HepG2 (cell line): ENCODE data around the gene CCDC158. TPM values are rescaled to one million over a fixed set of nuclear protein-coding genes. Genes with fewer than 3 reads are reported as not detected.

Experiments used
- ATAC-seq: fragments of 200-7000 bp; cut with Tn5 transposase; 3 replicates; pipeline ENCODE4 v1.9.1; 2020; ENCODE audit warnings: mild to moderate bottlenecking, moderate library complexity
- BruUV-seq: library from RNA; stranded (reverse); fragments of 400-500 nt; replicated peaks from 2 replicates; lab custom pipeline; 2021; lab: Mats Ljungman, UMichigan
- CTCF ChIA-PET: fragments of 300-600 bp; formaldehyde crosslinking; extraction: SDS; loops from one replicate; lab custom pipeline; 2021; ENCODE audit warnings: low total read pairs, inconsistent platforms, low intra/inter-chr PET ratio; lab: Yijun Ruan, JAX
- POLR2A ChIA-PET: fragments of 350-600 bp; sonication (Branson Sonifier 250); formaldehyde crosslinking; loops from one replicate; lab custom pipeline; 2020; ENCODE audit warnings: antibody characterized with exemption, inconsistent platforms; lab: Yijun Ruan, JAX
- DNase-seq: peaks from one replicate; pipeline ENCODE4 v3.0.0-alpha.2; 2015; ENCODE audit warnings: low spot score
- FAIRE-seq: peaks from 3 replicates; lab custom pipeline; 2011; peaks lifted over from hg19 to GRCh38; lab: Jason Lieb, UNC
- H2AFZ ChIP-seq: one replicate; pipeline ENCODE4 v1.6.1; 2011; ENCODE audit warnings: low read length, inconsistent platforms
- H3K27ac ChIP-seq: fragments of 300-600 bp; 3 replicates; pipeline ENCODE4 v1.8.0; 2011; ENCODE audit warnings: mixed run types, mild to moderate bottlenecking, mixed read lengths, low read length, inconsistent platforms; ENCODE audit not compliant: insufficient read depth; ENCODE audit errors: extremely low read length
- H3K27me3 ChIP-seq, 2 experiments: fragments of 200-600 bp in 1 of 2; 2 replicates in 1 of 2; 3 replicates in 1 of 2; pipeline versions ENCODE4 v1.6.0 to v1.8.0; 2011; ENCODE audit warnings: low read length in 2 of 2, mild to moderate bottlenecking in 2 of 2, moderate library complexity in 2 of 2, inconsistent platforms in 1 of 2; ENCODE audit not compliant: insufficient read depth in 2 of 2, control insufficient read depth in 1 of 2
- H3K36me3 ChIP-seq, 2 experiments: fragments of 200-600 bp in 1 of 2; replicated peaks in 1 of 2; 2 replicates in 1 of 2; 3 replicates in 1 of 2; pipeline versions ENCODE4 v1.5.1 to v1.8.0; 2011; ENCODE audit warnings: low read length in 2 of 2, inconsistent platforms in 1 of 2; ENCODE audit not compliant: insufficient read depth in 2 of 2, control insufficient read depth in 1 of 2
- H3K4me1 ChIP-seq: 2 replicates; pipeline ENCODE4 v1.5.1; 2012; ENCODE audit warnings: low read length, inconsistent platforms; ENCODE audit not compliant: insufficient read depth
- H3K4me2 ChIP-seq: 2 replicates; pipeline ENCODE4 v1.6.0; 2011; ENCODE audit warnings: low read depth, low read length, inconsistent platforms
- H3K4me3 ChIP-seq, 3 experiments: fragments of 200-600 bp in 1 of 3; sonication (generic), shearing (Covaris generic) in 1 of 3; replicated peaks in 1 of 3; 2 replicates each; pipeline ENCODE4 v1.5.1; 2011 to 2016; ENCODE audit warnings: low read length in 3 of 3, inconsistent platforms in 2 of 3, low read depth in 2 of 3, mild to moderate bottlenecking in 2 of 3, control low read depth in 1 of 3, mixed read lengths in 1 of 3; ENCODE audit not compliant: insufficient read depth in 1 of 3
- H3K79me2 ChIP-seq: one replicate; pipeline ENCODE4 v1.6.1; 2011; ENCODE audit warnings: low read length, inconsistent platforms; ENCODE audit not compliant: insufficient read depth
- H3K9ac ChIP-seq: 2 replicates; pipeline ENCODE4 v1.6.0; 2011; ENCODE audit warnings: mild to moderate bottlenecking, low read depth, low read length, inconsistent platforms; ENCODE audit not compliant: insufficient read depth
- H3K9me3 ChIP-seq: 2 replicates; pipeline ENCODE4 v1.5.1; 2012; ENCODE audit warnings: mild to moderate bottlenecking, low read length
- H4K20me1 ChIP-seq: 2 replicates; pipeline ENCODE4 v1.6.0; 2011; ENCODE audit warnings: inconsistent platforms, mild to moderate bottlenecking, low read length, moderate library complexity; ENCODE audit not compliant: insufficient read depth
- ATF4 ChIP-seq, 2 experiments: fragments of 450-650 bp in 1 of 2; sonication (generic) in 1 of 2; formaldehyde crosslinking; IDR thresholded peaks; 2 replicates each; pipeline versions ENCODE4 v1.5.0 to v1.8.0; 2020 to 2022; ENCODE audit warnings: mild to moderate bottlenecking in 1 of 2, missing genetic modification reagents in 1 of 2
- ATM ChIP-seq: fragments of 450-650 bp; IDR thresholded peaks from 2 replicates; pipeline ENCODE4 v1.7.1; 2017; ENCODE audit warnings: mild to moderate bottlenecking, borderline replicate concordance
- CREB1 ChIP-seq, 2 experiments: fragments of 450-650 bp in 1 of 2; IDR thresholded peaks; 2 replicates each; pipeline ENCODE4 v1.6.1; 2016 to 2017; ENCODE audit warnings: control low read depth in 1 of 2, mild to moderate bottlenecking in 1 of 2, missing compliant biosample characterization in 1 of 2, missing genetic modification characterization in 1 of 2
- EHMT2 ChIP-seq: fragments of 200-600 bp; sonication (generic); IDR thresholded peaks from 2 replicates; pipeline ENCODE4 v1.7.0; 2017; ENCODE audit warnings: antibody characterized with exemption, low read depth, low read length, borderline replicate concordance
- FOXK2 ChIP-seq: fragments of 450-650 bp; IDR thresholded peaks from 2 replicates; pipeline ENCODE4 v1.6.1; 2016
- JARID2 ChIP-seq: sonication (generic); formaldehyde crosslinking; IDR thresholded peaks from 2 replicates; pipeline ENCODE4 v1.8.1; 2023; ENCODE audit warnings: missing genetic modification reagents, inconsistent platforms; ENCODE audit not compliant: insufficient replicate concordance
- KDM5A ChIP-seq: fragments of 200-600 bp; sonication (generic); IDR thresholded peaks from 2 replicates; pipeline ENCODE4 v1.7.0; 2018; ENCODE audit warnings: antibody characterized with exemption, mild to moderate bottlenecking, low read length, borderline replicate concordance
- SNAI1 ChIP-seq: sonication (generic); formaldehyde crosslinking; IDR thresholded peaks from 2 replicates; pipeline ENCODE4 v1.5.0; 2020; ENCODE audit warnings: mild to moderate bottlenecking, missing genetic modification reagents, borderline replicate concordance
- ZBTB44 ChIP-seq: sonication (generic); formaldehyde crosslinking; IDR thresholded peaks from 2 replicates; pipeline ENCODE4 v1.4.0; 2020; ENCODE audit warnings: missing genetic modification reagents
- ZIK1 ChIP-seq: sonication (generic); formaldehyde crosslinking; IDR thresholded peaks from 2 replicates; pipeline ENCODE4 v1.5.0; 2020; ENCODE audit warnings: mild to moderate bottlenecking, low read depth, missing genetic modification reagents, borderline replicate concordance
- ZNF792 ChIP-seq: IDR thresholded peaks from 2 replicates; pipeline ENCODE4 v1.6.1; 2016
- ZNF850 ChIP-seq: sonication (generic); formaldehyde crosslinking; conservative IDR thresholded peaks from 2 replicates; pipeline ENCODE4 v1.9.0; 2021; ENCODE audit warnings: mild to moderate bottlenecking, missing genetic modification reagents
- ZSCAN31 ChIP-seq: sonication (generic); formaldehyde crosslinking; IDR thresholded peaks from 2 replicates; pipeline ENCODE4 v1.5.0; 2020; ENCODE audit warnings: low read depth, mild to moderate bottlenecking, missing genetic modification reagents
- in situ Hi-C: cut with HindIII; loops from 2 replicates; pipeline ENCODE4 v1.10.0; 2017; ENCODE audit warnings: low pct_unique_long_range_greater_than_20kb; ENCODE audit not compliant: extremely low pct_ligation_motif_present
- intact Hi-C: fragments of 100-400 bp; cut with micrococcal nuclease; formaldehyde crosslinking; loops from one replicate; pipeline ENCODE4 v1.10.0; 2022; ENCODE audit not compliant: unreplicated experiment
- polyA plus RNA-seq, 8 experiments: library from polyadenylated mRNA; depleted of rRNA in 3 of 8; stranded (reverse) in 7 of 8; unstranded in 1 of 8; fragments of >200 nt; fragmentation: Illumina TruSeq in 4 of 8; extraction: Trizol in 4 of 8; gene quantifications; 2 replicates each; pipeline versions ENCODE4 v1.2.1 to v1.2.3, GENCODE V29; 2011 to 2016; ENCODE audit warnings: low read depth in 4 of 8, missing spikeins in 1 of 8, mixed read lengths in 1 of 8; ENCODE audit not compliant: insufficient read depth in 1 of 8
- total RNA-seq, 5 experiments: library from RNA; depleted of rRNA; stranded (reverse); fragments of >200 nt; fragmentation: Illumina TruSeq; extraction: Trizol; gene quantifications; 2 replicates each; pipeline ENCODE4 v1.2.3, GENCODE V29; 2016; ENCODE audit warnings: low read depth in 1 of 5

CCDC158 gene
- total and polyA plus RNA-seq, 2 of the 13 experiments (the other 11 are each of a cell fraction or from before 2014, with no cell fraction given): not detected

GRCh38 chr4:76341063-76341462 is 79.9 kb downstream of the CCDC158 start:
- CTCF ChIA-PET: no interaction called here

More at GRCh38 chr4:76341063-76341462, 79.9 kb downstream of the CCDC158 start:
- no peaks in the 10 kb centered on the region for H3K36me3 ChIP-seq
- H3K27me3 ChIP-seq: no peaks in the 10 kb centered on the region
- POLR2A ChIA-PET: no interaction called here
- H3K9ac ChIP-seq: no peak overlapping the region
- H4K20me1 ChIP-seq: no peaks in the 10 kb centered on the region
- FAIRE-seq: no peak
- ATAC-seq: no peak
- in situ Hi-C loops: no loop called here
- no peak overlapping the region for H3K27ac ChIP-seq
- BruUV-seq: no TSS peak
- H2AFZ ChIP-seq: no peak overlapping the region
- H3K9me3 ChIP-seq: no peaks in the 10 kb centered on the region
- peaks cover 14% of the 10 kb centered on the region; the same call in 1 of the 2 replicates for H3K4me1 ChIP-seq
- no peaks in the 10 kb centered on the region for H3K79me2 ChIP-seq
- no peak overlapping the region for H3K4me2 ChIP-seq
- no peak for TF ChIP-seq EHMT2
- no peak for TF ChIP-seq ATF4 (CRISPR knock-in tag; IDR thresholded peaks at IDR 0.05)
- no peak for TF ChIP-seq ATM
- TF ChIP-seq FOXK2: no peak
- TF ChIP-seq ZIK1: no peak
- no peak for TF ChIP-seq ZNF792 (CRISPR knock-in tag)
- TF ChIP-seq JARID2 (CRISPR knock-in tag): no peak
- no peak for TF ChIP-seq ZBTB44
- no peak for TF ChIP-seq ZSCAN31 (CRISPR knock-in tag)
- TF ChIP-seq ZNF850 (CRISPR knock-in tag): no peak
- no peak for TF ChIP-seq SNAI1
- no peak for TF ChIP-seq KDM5A
- TF ChIP-seq CREB1 (IDR thresholded peaks at IDR 0.05): no peak
- no peak for TF ChIP-seq CREB1 (CRISPR knock-in tag; IDR thresholded peaks at IDR 0.05)
- TF ChIP-seq, all 625 proteins: peak for 0
- H3K4me3 ChIP-seq: no peak overlapping the region
- no peak for DNase-seq
- intact Hi-C loops: no loop called here
